Testis (tissue), 2 donors: ENCODE measurements around the gene CDIPT.

ENCODE experiments used
- POLR2A ChIP-seq: fragments of 450-650 bp; IDR thresholded peaks from one replicate; pipeline ENCODE4 v1.6.1; 2017; ENCODE audit warnings: antibody characterized with exemption, mild to moderate bottlenecking, moderate library complexity
- TF ChIP-seq, protein P1 (sequence below), 3 experiments: fragments of 450-650 bp in 2 of 3; fragments of 200-600 bp in 1 of 3; sonication (generic) in 1 of 3; IDR thresholded peaks; one replicate each; pipeline ENCODE4 v1.5.1; 2016 to 2019; ENCODE audit warnings: antibody characterized with exemption in 3 of 3, mild to moderate bottlenecking in 2 of 3, moderate library complexity in 1 of 3

DNA sequence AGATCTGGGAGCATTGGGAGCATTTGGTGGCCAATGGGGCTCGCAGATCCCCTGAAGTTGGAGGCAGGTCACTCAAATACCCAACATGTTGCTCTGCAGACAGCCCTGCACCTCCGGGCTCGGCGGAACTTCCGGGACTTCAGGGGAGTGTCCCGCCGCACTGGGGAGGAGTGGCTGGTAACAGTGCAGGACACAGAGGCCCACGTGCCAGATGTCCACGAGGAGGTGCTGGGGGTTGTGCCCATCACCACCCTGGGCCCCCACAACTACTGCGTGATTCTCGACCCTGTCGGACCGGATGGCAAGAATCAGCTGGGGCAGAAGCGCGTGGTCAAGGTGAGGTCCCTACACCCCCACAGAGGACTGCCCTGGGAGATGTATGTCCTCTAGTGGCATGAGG, 26.4 kb downstream of the CDIPT start:
- TF ChIP-seq, protein P1, sequence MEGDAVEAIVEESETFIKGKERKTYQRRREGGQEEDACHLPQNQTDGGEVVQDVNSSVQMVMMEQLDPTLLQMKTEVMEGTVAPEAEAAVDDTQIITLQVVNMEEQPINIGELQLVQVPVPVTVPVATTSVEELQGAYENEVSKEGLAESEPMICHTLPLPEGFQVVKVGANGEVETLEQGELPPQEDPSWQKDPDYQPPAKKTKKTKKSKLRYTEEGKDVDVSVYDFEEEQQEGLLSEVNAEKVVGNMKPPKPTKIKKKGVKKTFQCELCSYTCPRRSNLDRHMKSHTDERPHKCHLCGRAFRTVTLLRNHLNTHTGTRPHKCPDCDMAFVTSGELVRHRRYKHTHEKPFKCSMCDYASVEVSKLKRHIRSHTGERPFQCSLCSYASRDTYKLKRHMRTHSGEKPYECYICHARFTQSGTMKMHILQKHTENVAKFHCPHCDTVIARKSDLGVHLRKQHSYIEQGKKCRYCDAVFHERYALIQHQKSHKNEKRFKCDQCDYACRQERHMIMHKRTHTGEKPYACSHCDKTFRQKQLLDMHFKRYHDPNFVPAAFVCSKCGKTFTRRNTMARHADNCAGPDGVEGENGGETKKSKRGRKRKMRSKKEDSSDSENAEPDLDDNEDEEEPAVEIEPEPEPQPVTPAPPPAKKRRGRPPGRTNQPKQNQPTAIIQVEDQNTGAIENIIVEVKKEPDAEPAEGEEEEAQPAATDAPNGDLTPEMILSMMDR (IDR thresholded peaks at IDR 0.05): no peak
- no peak for TF ChIP-seq POLR2A
